K562 (cell line): Measurements from ENCODE around the gene EPB41L3. TPM values are rescaled to one million over a fixed set of nuclear protein-coding genes. Genes with fewer than 3 reads are reported as not detected.

ENCODE experiments used
- ATAC-seq: fragments of 200-7000 bp; cut with Tn5 transposase; 3 replicates; pipeline ENCODE4 v1.9.1; 2020; ENCODE audit warnings: moderate library complexity
- BruUV-seq: library from RNA; stranded (reverse); fragments of 400-500 nt; replicated peaks from 2 replicates; lab custom pipeline; 2021; lab: Mats Ljungman, UMichigan
- CTCF ChIA-PET: fragments of 300-600 bp; formaldehyde crosslinking; extraction: SDS; loops from one replicate; lab custom pipeline; 2021; ENCODE audit warnings: low intra/inter-chr PET ratio; lab: Yijun Ruan, JAX
- POLR2A ChIA-PET: fragments of 300-600, 350-650 bp; sonication (Branson Sonifier 250); formaldehyde crosslinking; extraction: SDS; loops from one replicate; lab custom pipeline; 2021; ENCODE audit warnings: antibody characterized with exemption, inconsistent platforms; lab: Yijun Ruan, JAX
- DNase-seq, 4 experiments: peaks; one replicate each; pipeline versions ENCODE4 v3.0.0 to v3.0.0-alpha.2; 2011 to 2018; ENCODE audit warnings: low spot score in 3 of 4, mixed read lengths in 3 of 4; ENCODE audit errors: extremely low read depth in 1 of 4
- FAIRE-seq: peaks from 2 replicates; lab custom pipeline; 2011; peaks lifted over from hg19 to GRCh38; lab: Jason Lieb, UNC
- H2AFZ ChIP-seq: 2 replicates; pipeline ENCODE4 v1.6.0; 2011; ENCODE audit warnings: low read depth, low read length, control low read depth, inconsistent platforms
- H3K27ac ChIP-seq: fragments of 200-600 bp; 3 replicates; pipeline ENCODE4 v1.8.0; 2011; ENCODE audit warnings: low read depth, mild to moderate bottlenecking, control low read depth, inconsistent platforms, low read length, moderate library complexity, mixed read lengths; ENCODE audit errors: extremely low read depth
- H3K27me3 ChIP-seq, 2 experiments: fragments of 300-600 bp in 1 of 2; 2 replicates in 1 of 2; 3 replicates in 1 of 2; pipeline versions ENCODE4 v1.6.0 to v1.8.0; 2011; ENCODE audit warnings: inconsistent platforms in 2 of 2, low read length in 2 of 2, mild to moderate bottlenecking in 1 of 2, mixed read lengths in 1 of 2, moderate library complexity in 1 of 2; ENCODE audit not compliant: control insufficient read depth in 2 of 2, insufficient read depth in 2 of 2
- H3K36me3 ChIP-seq: fragments of 300-600 bp; 3 replicates; pipeline ENCODE4 v1.8.0; 2011; ENCODE audit warnings: mild to moderate bottlenecking, low read length, inconsistent platforms; ENCODE audit not compliant: control insufficient read depth, insufficient read depth
- H3K4me1 ChIP-seq, 2 experiments: fragments of 200-600 bp in 1 of 2; replicated peaks in 1 of 2; 2 replicates in 1 of 2; 3 replicates in 1 of 2; pipeline versions ENCODE4 v1.5.1 to v1.8.0; 2011; ENCODE audit warnings: inconsistent platforms in 2 of 2, low read length in 2 of 2, mild to moderate bottlenecking in 1 of 2, mixed read lengths in 1 of 2, moderate library complexity in 1 of 2; ENCODE audit not compliant: control insufficient read depth in 2 of 2, insufficient read depth in 2 of 2
- H3K4me2 ChIP-seq: 2 replicates; pipeline ENCODE4 v1.6.1; 2011; ENCODE audit warnings: low read length, control low read depth, inconsistent platforms, mixed read lengths; ENCODE audit not compliant: insufficient read depth
- H3K4me3 ChIP-seq: fragments of 200-600 bp; sonication (generic), shearing (Covaris generic); 2 replicates; pipeline ENCODE4 v1.5.1; 2016; ENCODE audit warnings: control low read depth, inconsistent platforms
- H3K79me2 ChIP-seq: fragments of 200-600 bp; 3 replicates; pipeline ENCODE4 v1.8.0; 2011; ENCODE audit warnings: low read length, inconsistent platforms; ENCODE audit not compliant: control insufficient read depth, insufficient read depth
- H3K9ac ChIP-seq, 2 experiments: 2 replicates each; pipeline versions ENCODE4 v1.6.0 to v1.6.1; 2011; ENCODE audit warnings: low read depth in 2 of 2, low read length in 2 of 2, control low read depth in 1 of 2, inconsistent platforms in 1 of 2, mild to moderate bottlenecking in 1 of 2, mixed read lengths in 1 of 2; ENCODE audit not compliant: insufficient read depth in 1 of 2
- H3K9me1 ChIP-seq: one replicate; pipeline ENCODE4 v1.6.0; 2011; ENCODE audit warnings: inconsistent platforms, mild to moderate bottlenecking, low read length, moderate library complexity; ENCODE audit not compliant: control insufficient read depth, insufficient read depth
- H3K9me3 ChIP-seq: replicated peaks from 2 replicates; pipeline ENCODE4 v1.5.1; 2011; ENCODE audit warnings: low read depth, low read length, inconsistent platforms; ENCODE audit not compliant: control insufficient read depth, insufficient read depth
- H4K20me1 ChIP-seq: replicated peaks from 2 replicates; pipeline ENCODE4 v1.6.1; 2011; ENCODE audit warnings: low read length, inconsistent platforms, mixed read lengths; ENCODE audit not compliant: control insufficient read depth, insufficient read depth
- NFXL1 ChIP-seq: fragments of 450-650 bp; formaldehyde crosslinking; IDR thresholded peaks from 2 replicates; pipeline ENCODE4 v1.4.0; 2021; ENCODE audit warnings: mild to moderate bottlenecking
- NRF1 ChIP-seq, 2 experiments: fragments of 450-650 bp; IDR thresholded peaks in 1 of 2; conservative IDR thresholded peaks in 1 of 2; 2 replicates each; pipeline ENCODE4 v1.6.1; 2014; ENCODE audit warnings: mild to moderate bottlenecking in 2 of 2
- TBL1XR1 ChIP-seq, 2 experiments: IDR thresholded peaks; 2 replicates each; pipeline ENCODE4 v1.6.1; 2012; ENCODE audit warnings: improper control_type of control experiment in 2 of 2, low read length in 2 of 2, mild to moderate bottlenecking in 1 of 2
- U2AF1 ChIP-seq: fragments of 200-400 bp; formaldehyde crosslinking; optimal IDR thresholded peaks from 2 replicates; pipeline ENCODE3; 2017; ENCODE audit warnings: mild to moderate bottlenecking, low read depth, low read length, moderate library complexity
- XRCC4 ChIP-seq: IDR thresholded peaks from one replicate; pipeline ENCODE4 v1.6.1; 2011; ENCODE audit not compliant: insufficient read depth, insufficient read length; ENCODE audit errors: extremely low read depth
- ZNF75A ChIP-seq: fragments of 450-650 bp; formaldehyde crosslinking; IDR thresholded peaks from 2 replicates; pipeline ENCODE4 v1.4.0; 2020; ENCODE audit warnings: mild to moderate bottlenecking
- WGBS: fragments of 100-300 bp; shearing (Covaris generic); methylation state at CpG from one replicate; pipeline ENCODE4 v1.1.6; 2016; ENCODE audit warnings: low coverage, mixed read lengths; ENCODE audit not compliant: insufficient coverage; ENCODE audit errors: missing lambda C conversion rate; 5-methylcytosine and 5-hydroxymethylcytosine counted together
- in situ Hi-C: fragments of 300-500 bp; cut with MboI; formaldehyde crosslinking; loops from 4 replicates; pipeline ENCODE4 v1.15.0; 2018; ENCODE audit warnings: inconsistent platforms, mixed read lengths
- intact Hi-C: fragments of 100-400 bp; cut with micrococcal nuclease; formaldehyde crosslinking; loops from 2 replicates; pipeline ENCODE4 v1.14.2; 2022
- polyA plus RNA-seq, 8 experiments: library from polyadenylated mRNA; depleted of rRNA in 4 of 8; stranded (reverse) in 5 of 8; unstranded in 3 of 8; fragments of >200 nt; fragmentation: Nextera tagmentation in 2 of 8; fragmentation: Illumina TruSeq in 1 of 8; extraction: Ambion mirVana in 2 of 8; extraction: Trizol in 1 of 8; gene quantifications; 2 replicates each; pipeline versions ENCODE4 v1.2.1 to v1.2.3, GENCODE V29; 2011 to 2014; ENCODE audit warnings: inconsistent platforms in 1 of 8, missing spikeins in 1 of 8
- total RNA-seq, 7 experiments: library from RNA; depleted of rRNA in 6 of 7; stranded (reverse); fragments of >200 nt in 6 of 7; fragmentation: Illumina TruSeq in 2 of 7; extraction: Trizol in 2 of 7; gene quantifications; 2 replicates each; pipeline versions ENCODE4 v1.2.1 to v1.2.3, GENCODE V29; 2011 to 2021; ENCODE audit warnings: low replicate concordance in 1 of 7
- TF ChIP-seq, protein P1 (sequence below): fragments of 450-650 bp; IDR thresholded peaks from 2 replicates; pipeline ENCODE4 v1.6.1; 2014; ENCODE audit warnings: low read depth, mild to moderate bottlenecking, moderate library complexity, borderline replicate concordance
- TF ChIP-seq, protein P2 (sequence below): sonication (generic); formaldehyde crosslinking; IDR thresholded peaks from 2 replicates; pipeline ENCODE4 v1.8.1; 2023; ENCODE audit warnings: mild to moderate bottlenecking, missing genetic modification reagents

The EPB41L3 gene
- total and polyA plus RNA-seq, 9 of the 15 experiments (the other 6 are each of a cell fraction or from before 2014, with no cell fraction given), result 0.44 to 0.49 TPM; not detected in 7

DNA sequence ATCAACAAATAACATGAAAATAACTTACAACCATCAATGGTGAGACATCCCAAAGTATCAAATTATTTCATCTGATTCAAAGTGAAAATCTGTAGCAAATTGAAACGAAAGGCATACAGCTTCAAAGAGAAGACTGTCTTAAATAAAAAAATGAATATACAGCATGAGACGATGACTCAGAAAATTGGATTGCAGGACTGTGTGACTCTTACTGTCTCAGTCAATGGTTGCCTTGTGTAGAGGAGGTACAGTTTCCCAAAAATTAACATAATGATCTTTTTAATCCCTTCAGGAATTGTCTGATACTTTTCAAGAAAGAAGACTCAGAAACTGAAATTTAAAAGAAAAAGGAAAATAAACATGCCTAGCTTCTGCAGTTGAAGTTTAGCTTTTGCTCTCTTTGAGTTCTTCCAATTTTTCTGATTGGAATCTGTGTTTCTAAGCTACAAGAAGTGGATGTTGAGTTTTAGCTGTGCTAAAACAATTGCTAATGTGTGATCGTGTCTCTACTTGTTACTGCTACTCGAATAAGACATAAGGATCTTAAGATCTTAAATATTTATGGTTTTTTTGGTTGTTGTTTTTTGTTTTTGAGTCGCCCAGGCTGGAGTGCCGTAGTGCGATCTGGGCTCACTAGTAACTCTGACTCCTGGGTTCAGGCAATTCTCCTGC is 41.1 kb upstream of the EPB41L3 start:
- in situ Hi-C loops, result no loop called here
- ATAC-seq (no peak), FAIRE-seq (no peak), DNase-seq (no peak)
- Histone ChIP-seq H3K9me3 (no peaks in the 10 kb centered on the region), H3K4me3 (no peak overlapping the region), H3K9me1 (no peaks in the 10 kb centered on the region), H3K9ac (no peak overlapping the region), H3K27ac (no peak overlapping the region), H3K4me2 (no peak overlapping the region), H3K27me3 (no peaks in the 10 kb centered on the region), H3K36me3 (no peaks in the 10 kb centered on the region), H3K79me2 (no peaks in the 10 kb centered on the region), H3K4me1 (no peaks in the 10 kb centered on the region), H2AFZ (no peak overlapping the region), H4K20me1 (no peaks in the 10 kb centered on the region)
- CTCF ChIA-PET, result no interaction called here
- intact Hi-C loops, result no loop called here
- TF ChIP-seq, protein P1, sequence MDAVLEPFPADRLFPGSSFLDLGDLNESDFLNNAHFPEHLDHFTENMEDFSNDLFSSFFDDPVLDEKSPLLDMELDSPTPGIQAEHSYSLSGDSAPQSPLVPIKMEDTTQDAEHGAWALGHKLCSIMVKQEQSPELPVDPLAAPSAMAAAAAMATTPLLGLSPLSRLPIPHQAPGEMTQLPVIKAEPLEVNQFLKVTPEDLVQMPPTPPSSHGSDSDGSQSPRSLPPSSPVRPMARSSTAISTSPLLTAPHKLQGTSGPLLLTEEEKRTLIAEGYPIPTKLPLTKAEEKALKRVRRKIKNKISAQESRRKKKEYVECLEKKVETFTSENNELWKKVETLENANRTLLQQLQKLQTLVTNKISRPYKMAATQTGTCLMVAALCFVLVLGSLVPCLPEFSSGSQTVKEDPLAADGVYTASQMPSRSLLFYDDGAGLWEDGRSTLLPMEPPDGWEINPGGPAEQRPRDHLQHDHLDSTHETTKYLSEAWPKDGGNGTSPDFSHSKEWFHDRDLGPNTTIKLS, result no peak
- TF ChIP-seq U2AF1, result no peak
- no peak for TF ChIP-seq ZNF75A (CRISPR knock-in tag)
- TF ChIP-seq XRCC4, result no peak
- TF ChIP-seq NFXL1 (CRISPR knock-in tag), result no peak
- no peak for TF ChIP-seq TBL1XR1 (IDR thresholded peaks at IDR 0.05; ENCODE audit: low read length in 2 of 2)
- no peak for TF ChIP-seq NRF1 (conservative IDR thresholded peaks at IDR 0.05 in 1 of 2, IDR thresholded peaks at IDR 0.05 in 1 of 2)
- TF ChIP-seq, protein P2, sequence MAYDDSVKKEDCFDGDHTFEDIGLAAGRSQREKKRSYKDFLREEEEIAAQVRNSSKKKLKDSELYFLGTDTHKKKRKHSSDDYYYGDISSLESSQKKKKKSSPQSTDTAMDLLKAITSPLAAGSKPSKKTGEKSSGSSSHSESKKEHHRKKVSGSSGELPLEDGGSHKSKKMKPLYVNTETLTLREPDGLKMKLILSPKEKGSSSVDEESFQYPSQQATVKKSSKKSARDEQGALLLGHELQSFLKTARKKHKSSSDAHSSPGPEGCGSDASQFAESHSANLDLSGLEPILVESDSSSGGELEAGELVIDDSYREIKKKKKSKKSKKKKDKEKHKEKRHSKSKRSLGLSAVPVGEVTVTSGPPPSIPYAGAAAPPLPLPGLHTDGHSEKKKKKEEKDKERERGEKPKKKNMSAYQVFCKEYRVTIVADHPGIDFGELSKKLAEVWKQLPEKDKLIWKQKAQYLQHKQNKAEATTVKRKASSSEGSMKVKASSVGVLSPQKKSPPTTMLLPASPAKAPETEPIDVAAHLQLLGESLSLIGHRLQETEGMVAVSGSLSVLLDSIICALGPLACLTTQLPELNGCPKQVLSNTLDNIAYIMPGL (CRISPR knock-in tag), result no peak
- under 1% methylated on average over 7 of the region's 7 CpGs for WGBS
- BruUV-seq, result no TSS peak
- POLR2A ChIA-PET, result no interaction called here
